Measurements from ENCODE around the gene TINAG. TPM values are rescaled to one million over a fixed set of nuclear protein-coding genes. Genes with fewer than 3 reads are reported as not detected.

Gene TINAG
- total RNA-seq, 2 experiments from 2014 or later, result not detected

- Mint-ChIP-seq H3K27me3 (no peaks in the 10 kb centered on the region), H3K4me3 (no peak overlapping the region), H3K4me1 (ENCODE audit: low read depth) (no peaks in the 10 kb centered on the region), H3K9me3 (peaks cover 1% of the 10 kb centered on the region), H3K36me3 (ENCODE audit: low read depth) (no peaks in the 10 kb centered on the region), H3K27ac (no peak overlapping the region)
- TF ChIP-seq, protein P1, sequence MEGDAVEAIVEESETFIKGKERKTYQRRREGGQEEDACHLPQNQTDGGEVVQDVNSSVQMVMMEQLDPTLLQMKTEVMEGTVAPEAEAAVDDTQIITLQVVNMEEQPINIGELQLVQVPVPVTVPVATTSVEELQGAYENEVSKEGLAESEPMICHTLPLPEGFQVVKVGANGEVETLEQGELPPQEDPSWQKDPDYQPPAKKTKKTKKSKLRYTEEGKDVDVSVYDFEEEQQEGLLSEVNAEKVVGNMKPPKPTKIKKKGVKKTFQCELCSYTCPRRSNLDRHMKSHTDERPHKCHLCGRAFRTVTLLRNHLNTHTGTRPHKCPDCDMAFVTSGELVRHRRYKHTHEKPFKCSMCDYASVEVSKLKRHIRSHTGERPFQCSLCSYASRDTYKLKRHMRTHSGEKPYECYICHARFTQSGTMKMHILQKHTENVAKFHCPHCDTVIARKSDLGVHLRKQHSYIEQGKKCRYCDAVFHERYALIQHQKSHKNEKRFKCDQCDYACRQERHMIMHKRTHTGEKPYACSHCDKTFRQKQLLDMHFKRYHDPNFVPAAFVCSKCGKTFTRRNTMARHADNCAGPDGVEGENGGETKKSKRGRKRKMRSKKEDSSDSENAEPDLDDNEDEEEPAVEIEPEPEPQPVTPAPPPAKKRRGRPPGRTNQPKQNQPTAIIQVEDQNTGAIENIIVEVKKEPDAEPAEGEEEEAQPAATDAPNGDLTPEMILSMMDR (IDR thresholded peaks at IDR 0.05), result no peak
- ChIA-PET CTCF (no interaction called here), POLR2A (no interaction called here)
- DNase-seq (no peak), ATAC-seq (no peak)
- intact Hi-C loops (cut with micrococcal nuclease), result no loop called here
These were observed 6.5 kb upstream of the TINAG start for GRCh38 chr6:54301770-54302169.

DNA sequence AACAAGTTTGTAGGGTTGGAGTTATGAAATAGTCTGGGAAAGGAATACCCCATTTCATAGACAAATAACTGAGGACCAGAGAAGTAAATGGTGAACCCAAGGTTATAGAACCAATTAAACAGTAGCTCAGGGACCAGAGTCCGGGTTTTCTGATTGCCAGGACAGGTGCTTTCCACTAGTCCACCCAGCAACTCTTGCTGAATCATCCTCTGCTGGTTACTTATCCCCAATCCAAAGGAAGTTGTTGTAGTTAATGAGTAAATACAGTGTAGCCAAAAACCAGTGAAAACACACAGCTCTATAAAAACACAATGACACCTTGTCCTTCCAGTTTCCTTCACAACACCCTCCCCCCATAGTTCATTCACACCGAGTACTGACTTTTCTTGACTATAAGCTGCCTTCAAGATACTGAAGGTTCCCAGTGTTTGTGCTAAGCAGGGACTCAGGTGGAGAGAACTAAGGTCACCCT is 766 bp upstream of the TINAG start:
- Mint-ChIP-seq H3K4me3 (no peak overlapping the region), H3K9me3 (peaks cover 6% of the 10 kb centered on the region), H3K27ac (no peak overlapping the region), H3K27me3 (no peaks in the 10 kb centered on the region), H3K4me1 (ENCODE audit: low read depth) (no peaks in the 10 kb centered on the region), H3K36me3 (ENCODE audit: low read depth) (no peaks in the 10 kb centered on the region)
- TF ChIP-seq, protein P1 (IDR thresholded peaks at IDR 0.05), result no peak
- ATAC-seq (no peak), DNase-seq (no peak)
- ChIA-PET POLR2A (no interaction called here), CTCF (no interaction called here)
- intact Hi-C loops (cut with micrococcal nuclease), result no loop called here

DNA sequence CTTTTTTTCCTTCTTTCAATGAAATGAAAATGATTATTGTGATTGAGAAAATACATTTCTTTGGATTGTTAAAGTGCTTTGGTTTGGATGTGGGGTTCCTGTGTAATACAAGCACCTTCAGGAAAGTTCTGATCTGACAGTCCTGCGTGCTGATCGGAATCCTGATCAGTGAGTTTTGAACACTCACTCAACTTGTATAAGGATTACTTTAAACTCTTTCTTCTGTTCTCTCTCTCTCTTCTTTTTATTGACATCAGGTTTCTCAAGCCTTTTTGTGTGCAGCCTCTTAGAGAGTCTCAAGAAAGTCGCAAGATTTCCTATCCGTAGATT is 710 bp downstream of the TINAG start:
- no peaks in the 10 kb centered on the region for H3K27me3 Mint-ChIP-seq
- intact Hi-C loops (cut with micrococcal nuclease), result no loop called here
- ATAC-seq, result no peak
- no peak overlapping the region for H3K27ac Mint-ChIP-seq
- POLR2A ChIA-PET, result no interaction called here
- no peaks in the 10 kb centered on the region for H3K36me3 Mint-ChIP-seq (ENCODE audit: low read depth)
- no peaks in the 10 kb centered on the region for H3K4me1 Mint-ChIP-seq (ENCODE audit: low read depth)
- no peak for DNase-seq
- peaks cover 6% of the 10 kb centered on the region for H3K9me3 Mint-ChIP-seq
- TF ChIP-seq, protein P1 (IDR thresholded peaks at IDR 0.05), result no peak
- H3K4me3 Mint-ChIP-seq, result no peak overlapping the region
- CTCF ChIA-PET, result no interaction called here

GRCh38 chr6:54310377-54311152 is 2.3 kb downstream of the TINAG start:
- POLR2A ChIA-PET, result no interaction called here
- no peaks in the 10 kb centered on the region for H3K4me1 Mint-ChIP-seq (ENCODE audit: low read depth)
- DNase-seq, result no peak
- H3K36me3 Mint-ChIP-seq (ENCODE audit: low read depth), result no peaks in the 10 kb centered on the region
- intact Hi-C loops (cut with micrococcal nuclease), result no loop called here
- CTCF ChIA-PET, result no interaction called here
- peaks cover 5% of the 10 kb centered on the region for H3K9me3 Mint-ChIP-seq
- no peaks in the 10 kb centered on the region for H3K27me3 Mint-ChIP-seq
- H3K4me3 Mint-ChIP-seq, result no peak overlapping the region
- TF ChIP-seq, protein P1 (IDR thresholded peaks at IDR 0.05), result peak; percentile 37
- H3K27ac Mint-ChIP-seq, result no peak overlapping the region
- no peak for ATAC-seq

DNA sequence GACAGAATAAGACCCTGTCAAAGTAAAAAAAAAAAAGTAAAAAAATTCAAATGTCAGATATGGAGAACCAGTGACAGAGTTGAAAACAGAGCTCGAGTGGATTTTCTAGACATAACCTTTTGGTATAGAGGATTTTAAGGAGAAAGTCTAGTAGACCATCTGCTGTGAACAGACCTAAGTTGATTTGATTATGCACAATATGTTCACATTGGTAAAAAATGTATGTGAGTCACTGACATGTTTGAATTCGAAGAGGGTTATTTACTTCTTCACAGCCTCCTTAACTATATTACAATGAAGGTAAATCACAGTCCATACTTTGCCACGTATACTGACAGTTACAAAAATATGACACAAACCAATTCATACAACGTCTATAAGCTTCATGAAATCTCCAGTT is 7.4 kb downstream of the TINAG start:
- H3K36me3 Mint-ChIP-seq (ENCODE audit: low read depth), result no peaks in the 10 kb centered on the region
- peaks cover 5% of the 10 kb centered on the region for H3K9me3 Mint-ChIP-seq
- DNase-seq (no peak), ATAC-seq (no peak)
- H3K27ac Mint-ChIP-seq, result no peak overlapping the region
- ChIA-PET CTCF (interaction anchor here (1.0 kb wide), 1 partner anchor 13 kb away, joined by 3 read pairs; no protein-coding TSS in a partner anchor), POLR2A (no interaction called here)
- no peaks in the 10 kb centered on the region for H3K4me1 Mint-ChIP-seq (ENCODE audit: low read depth)
- no peak overlapping the region for H3K4me3 Mint-ChIP-seq
- H3K27me3 Mint-ChIP-seq, result no peaks in the 10 kb centered on the region
- TF ChIP-seq, protein P1 (IDR thresholded peaks at IDR 0.05), result no peak
- intact Hi-C loops (cut with micrococcal nuclease), result no loop called here

Data from activated CD8-positive, alpha-beta T cell treated with anti-CD3 and anti-CD28 coated beads for 36 hours (primary cell).